Skeletal muscle satellite cell (primary cell): ENCODE results near the gene PCDHA4. TPM values are rescaled to one million over a fixed set of nuclear protein-coding genes. Genes with fewer than 3 reads are reported as not detected.
"Not testable (repeated sequence)": the region's sequence is repeated elsewhere in the genome, so short reads cannot be mapped to it uniquely, and the experiment has no call there.

Source experiments
- H3K27me3 ChIP-seq: 2 replicates; pipeline ENCODE4 v1.7.0; 2013; ENCODE audit warnings: low read length; ENCODE audit not compliant: control insufficient read depth, insufficient read depth
- H3K36me3 ChIP-seq: 2 replicates; pipeline ENCODE4 v1.7.0; 2013; ENCODE audit warnings: mild to moderate bottlenecking, control low read depth, low read length; ENCODE audit not compliant: insufficient read depth
- H3K4me1 ChIP-seq: 2 replicates; pipeline ENCODE4 v1.7.0; 2013; ENCODE audit warnings: low read length; ENCODE audit not compliant: control insufficient read depth, insufficient read depth
- H3K4me2 ChIP-seq: 2 replicates; pipeline ENCODE4 v1.7.0; 2013; ENCODE audit warnings: mild to moderate bottlenecking, low read length
- H3K4me3 ChIP-seq: 2 replicates; pipeline ENCODE4 v1.7.0; 2013; ENCODE audit warnings: low read length
- H3K9ac ChIP-seq: 2 replicates; pipeline ENCODE4 v1.7.0; 2013; ENCODE audit warnings: mild to moderate bottlenecking, low read depth, low read length, moderate library complexity
- H3K9me3 ChIP-seq: replicated peaks from 2 replicates; pipeline ENCODE4 v1.7.0; 2013; ENCODE audit warnings: mild to moderate bottlenecking, control low read depth, low read length
- total RNA-seq: library from RNA; depleted of rRNA; stranded (reverse); fragments of >200 nt; gene quantifications from 2 replicates; pipeline ENCODE4 v1.2.3, GENCODE V29; 2012; rRNA removed

The PCDHA4 gene
- total RNA-seq: under 0.01 TPM in 2 replicates

- no peak within 1 kb of the TSS for H3K4me2 ChIP-seq
- no peaks in the 10 kb centered on the region for H3K4me1 ChIP-seq
- no peaks in the 10 kb centered on the region for H3K27me3 ChIP-seq
- H3K4me3 ChIP-seq: peak within 1 kb of the TSS; percentile 63
- no peaks in the 10 kb centered on the region for H3K36me3 ChIP-seq
- peak within 1 kb of the TSS; percentile 35 for H3K9ac ChIP-seq
- peaks cover 6% of the 10 kb centered on the region for H3K9me3 ChIP-seq
Measured at GRCh38 chr5:140806834-140807775, at the start of gene PCDHA4. Gene PCDHA4 (plus strand): TSS chr5:140807068.

- H3K36me3 ChIP-seq: no peaks in the 10 kb centered on the region
- no peaks in the 10 kb centered on the region for H3K27me3 ChIP-seq
- H3K4me1 ChIP-seq: no peaks in the 10 kb centered on the region
- no peak overlapping the region for H3K4me3 ChIP-seq
- peaks cover 12% of the 10 kb centered on the region for H3K9me3 ChIP-seq
- no peak overlapping the region for H3K4me2 ChIP-seq
- no peak overlapping the region for H3K9ac ChIP-seq
Measured at GRCh38 chr5:140764177-140764973, 42.5 kb upstream of the PCDHA4 start.

- Histone ChIP-seq H3K4me2 (no peak overlapping the region), H3K27me3 (no peaks in the 10 kb centered on the region), H3K36me3 (no peaks in the 10 kb centered on the region), H3K4me3 (no peak overlapping the region), H3K9ac (no peak overlapping the region), H3K9me3 (peaks cover 12% of the 10 kb centered on the region), H3K4me1 (no peaks in the 10 kb centered on the region)
Measured at GRCh38 chr5:140767444-140767843, 39.4 kb upstream of the PCDHA4 start.

- Histone ChIP-seq H3K27me3 (no peaks in the 10 kb centered on the region), H3K4me1 (no peaks in the 10 kb centered on the region), H3K9ac (no peak overlapping the region), H3K9me3 (no peaks in the 10 kb centered on the region), H3K4me3 (no peak overlapping the region), H3K4me2 (no peak overlapping the region), H3K36me3 (no peaks in the 10 kb centered on the region)
Measured at GRCh38 chr5:140780512-140780911, 26.4 kb upstream of the PCDHA4 start.

GRCh38 chr5:140785905-140786686, 20.8 kb upstream of the PCDHA4 start, which contains the start of gene PCDHA1:
Gene PCDHA1 (plus strand): TSS chr5:140786140.
- no peak within 1 kb of the TSS for H3K4me3 ChIP-seq
- no peak within 1 kb of the TSS for H3K4me2 ChIP-seq
- H3K27me3 ChIP-seq: no peaks in the 10 kb centered on the region
- no peaks in the 10 kb centered on the region for H3K4me1 ChIP-seq
- peaks cover 6% of the 10 kb centered on the region for H3K9me3 ChIP-seq
- no peaks in the 10 kb centered on the region for H3K36me3 ChIP-seq
- no peak within 1 kb of the TSS for H3K9ac ChIP-seq

GRCh38 chr5:140787422-140787821, 19.4 kb upstream of the PCDHA4 start:
- not testable (repeated sequence) for H3K4me3 ChIP-seq, H3K36me3 ChIP-seq, H3K4me1 ChIP-seq, H3K9me3 ChIP-seq, H3K4me2 ChIP-seq, H3K9ac ChIP-seq, H3K27me3 ChIP-seq

GRCh38 chr5:140787849-140788504, 18.9 kb upstream of the PCDHA4 start:
- H3K4me2 ChIP-seq, H3K9me3 ChIP-seq, H3K9ac ChIP-seq, H3K4me1 ChIP-seq, H3K4me3 ChIP-seq, H3K27me3 ChIP-seq, H3K36me3 ChIP-seq: not testable (repeated sequence)

- H3K4me2 ChIP-seq: no peak overlapping the region
- no peaks in the 10 kb centered on the region for H3K36me3 ChIP-seq
- H3K4me1 ChIP-seq: no peaks in the 10 kb centered on the region
- H3K9ac ChIP-seq: no peak overlapping the region
- no peaks in the 10 kb centered on the region for H3K27me3 ChIP-seq
- H3K9me3 ChIP-seq: peaks cover 6% of the 10 kb centered on the region
- H3K4me3 ChIP-seq: no peak overlapping the region
Measured at GRCh38 chr5:140791089-140791488, 15.8 kb upstream of the PCDHA4 start.

- peak within 1 kb of the TSS; percentile 62 for H3K4me2 ChIP-seq
- H3K27me3 ChIP-seq: no peaks in the 10 kb centered on the region
- H3K4me3 ChIP-seq: no peak within 1 kb of the TSS
- no peaks in the 10 kb centered on the region for H3K9me3 ChIP-seq
- H3K36me3 ChIP-seq: no peaks in the 10 kb centered on the region
- no peaks in the 10 kb centered on the region for H3K4me1 ChIP-seq
- no peak within 1 kb of the TSS for H3K9ac ChIP-seq
Measured at GRCh38 chr5:140794595-140795258, 12.1 kb upstream of the PCDHA4 start, which contains the start of gene PCDHA2. Gene PCDHA2 (plus strand): TSS chr5:140794852.

GRCh38 chr5:140795259-140795641, 11.6 kb upstream of the PCDHA4 start:
- no peak overlapping the region for H3K9ac ChIP-seq
- no peaks in the 10 kb centered on the region for H3K4me1 ChIP-seq
- H3K27me3 ChIP-seq: no peaks in the 10 kb centered on the region
- no peaks in the 10 kb centered on the region for H3K9me3 ChIP-seq
- no peaks in the 10 kb centered on the region for H3K36me3 ChIP-seq
- H3K4me3 ChIP-seq: no peak overlapping the region
- peak overlapping the region; percentile 62 for H3K4me2 ChIP-seq
